HG02840 (cell line): Measurements from ENCODE around the gene SLC6A5.

ENCODE experiments used
- ATAC-seq: cut with Tn5 transposase; IDR thresholded peaks from one replicate; pipeline ENCODE4 v1.9.1; 2021; ENCODE audit warnings: mild to moderate bottlenecking, moderate library complexity, moderate number of reproducible peaks; ENCODE audit not compliant: unreplicated experiment, low FRiP score

The SLC6A5 gene

DNA sequence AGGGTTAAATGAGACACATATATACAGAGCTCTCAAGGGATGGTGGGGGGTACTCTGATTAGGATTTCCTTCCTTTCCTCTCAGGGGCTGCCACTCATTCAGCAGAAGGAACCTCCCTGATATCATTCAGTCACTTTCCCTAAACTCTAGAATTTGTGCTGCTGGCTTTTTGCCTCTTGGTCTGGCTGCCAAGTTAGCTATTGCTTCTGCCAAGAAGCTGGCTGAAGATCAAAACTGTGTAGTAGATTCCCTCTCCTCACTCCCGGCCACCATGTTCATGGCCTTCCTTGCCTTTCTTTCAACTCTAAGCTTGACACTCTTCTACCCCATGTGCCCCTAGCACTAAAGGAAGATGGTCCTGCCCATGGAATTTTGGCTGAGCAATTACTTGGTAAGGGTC is 18.7 kb downstream of the SLC6A5 start:
- ATAC-seq: no peak

- no peak for ATAC-seq
Observed at GRCh38 chr11:20620988-20621387, 21.6 kb downstream of the SLC6A5 start.

- no peak for ATAC-seq
Observed at GRCh38 chr11:20621679-20622078, 22.3 kb downstream of the SLC6A5 start.

DNA sequence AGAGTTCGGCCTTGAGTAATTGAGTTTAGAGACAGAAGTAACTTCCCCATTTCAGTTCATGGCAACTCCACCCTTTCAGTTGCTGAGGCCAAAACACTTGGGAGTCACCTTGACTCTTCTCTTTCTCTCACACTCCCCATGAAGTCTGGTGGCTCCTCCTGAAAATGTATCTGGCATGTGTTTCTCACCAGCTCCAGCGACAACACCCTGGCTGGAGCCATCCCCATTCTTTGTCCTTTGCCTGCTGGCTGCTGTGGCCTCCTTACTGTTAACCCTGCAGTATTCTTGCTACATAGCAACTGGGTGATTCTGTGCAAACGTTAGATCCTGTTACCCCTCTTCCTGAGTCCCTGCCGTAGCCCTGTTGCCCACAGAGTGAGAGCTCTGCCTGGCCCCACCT is 23.8 kb downstream of the SLC6A5 start:
- ATAC-seq: no peak

GRCh38 chr11:20626279-20626678 is 26.9 kb downstream of the SLC6A5 start:
- no peak for ATAC-seq

GRCh38 chr11:20627026-20627425 is 27.6 kb downstream of the SLC6A5 start:
- ATAC-seq: no peak

GRCh38 chr11:20627701-20628100 is 28.3 kb downstream of the SLC6A5 start:
- no peak for ATAC-seq

- ATAC-seq: no peak
Observed at GRCh38 chr11:20631519-20632168, 32.2 kb downstream of the SLC6A5 start.

DNA sequence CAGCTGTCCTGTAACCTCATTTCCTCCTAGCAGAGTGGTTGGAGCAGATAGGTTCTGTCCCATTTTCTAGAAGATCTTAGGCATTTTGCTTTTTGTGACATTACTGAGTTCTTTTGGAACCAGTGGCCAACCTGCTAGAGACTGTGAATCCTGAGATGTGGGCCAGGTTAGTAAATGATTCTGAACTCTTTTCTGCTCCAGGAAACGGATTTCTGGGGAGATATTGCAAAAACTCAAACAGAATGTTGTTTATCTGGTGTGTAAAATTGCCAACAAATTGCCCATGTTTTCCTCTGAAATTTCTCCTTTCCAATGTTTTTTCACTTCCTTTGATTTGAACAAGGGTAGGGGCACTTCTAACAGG is 32.7 kb downstream of the SLC6A5 start:
- ATAC-seq: no peak

DNA sequence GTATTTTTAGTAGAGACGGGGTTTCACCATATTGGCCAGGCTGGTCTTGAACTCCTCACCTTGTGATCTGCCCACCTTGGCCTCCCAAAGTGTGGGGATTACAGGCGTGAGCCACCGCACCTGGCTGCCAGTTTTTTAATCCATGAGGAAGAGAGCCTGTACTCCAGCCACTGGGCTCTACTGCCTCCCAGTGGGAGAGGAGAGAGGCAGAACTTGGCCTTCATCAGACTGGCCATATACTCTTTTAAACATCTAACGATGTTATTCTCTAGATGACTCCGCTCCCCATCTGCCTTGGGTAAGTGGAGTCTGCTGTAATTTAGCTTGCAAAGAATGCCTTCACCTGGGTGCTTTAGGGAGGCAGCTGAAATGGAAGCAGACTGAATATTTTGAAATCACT is 34.6 kb downstream of the SLC6A5 start:
- no peak for ATAC-seq

- ATAC-seq: no peak
Observed at GRCh38 chr11:20634781-20635180, 35.4 kb downstream of the SLC6A5 start.

DNA sequence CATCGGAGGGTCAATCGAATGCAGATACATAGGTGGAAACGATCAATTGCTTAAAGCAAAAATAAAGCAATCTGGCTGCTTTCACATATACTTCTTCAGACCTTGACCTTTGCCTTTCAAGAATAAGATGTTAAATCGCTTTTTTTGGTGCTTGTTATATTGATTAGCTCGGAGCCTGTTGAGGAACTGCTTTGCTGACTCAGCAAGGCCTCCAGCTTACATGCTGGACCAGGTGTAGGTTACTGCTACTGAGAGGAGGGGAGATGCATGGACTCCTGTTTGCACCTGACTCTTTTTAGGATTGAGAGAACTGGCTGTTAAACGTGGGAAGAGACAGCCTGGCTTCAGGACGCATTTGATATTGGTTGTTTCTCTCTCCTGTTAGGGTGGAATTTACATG is 38.7 kb downstream of the SLC6A5 start:
- no peak for ATAC-seq

- no peak for ATAC-seq
Observed at GRCh38 chr11:20639688-20640087, 40.3 kb downstream of the SLC6A5 start.

DNA sequence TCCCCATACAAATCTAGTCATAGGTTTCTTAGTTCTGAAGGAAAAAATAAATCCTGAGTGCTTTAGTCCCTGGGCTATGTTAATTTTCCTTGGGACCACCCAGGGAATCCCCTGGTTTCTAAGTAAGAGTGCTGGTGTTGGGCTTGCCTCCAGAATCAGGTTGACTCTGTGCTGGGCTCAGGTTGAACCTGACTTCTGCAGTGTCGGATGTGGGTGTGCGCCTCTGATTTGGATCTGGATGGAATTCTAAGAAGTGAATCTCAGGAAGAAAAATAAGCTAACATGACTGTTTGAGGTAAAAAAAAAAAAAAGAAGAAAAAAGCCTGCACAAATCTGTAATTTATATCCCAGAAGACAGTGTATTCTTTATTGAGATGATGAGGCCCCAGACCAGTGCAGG is 41.0 kb downstream of the SLC6A5 start:
- ATAC-seq: no peak

DNA sequence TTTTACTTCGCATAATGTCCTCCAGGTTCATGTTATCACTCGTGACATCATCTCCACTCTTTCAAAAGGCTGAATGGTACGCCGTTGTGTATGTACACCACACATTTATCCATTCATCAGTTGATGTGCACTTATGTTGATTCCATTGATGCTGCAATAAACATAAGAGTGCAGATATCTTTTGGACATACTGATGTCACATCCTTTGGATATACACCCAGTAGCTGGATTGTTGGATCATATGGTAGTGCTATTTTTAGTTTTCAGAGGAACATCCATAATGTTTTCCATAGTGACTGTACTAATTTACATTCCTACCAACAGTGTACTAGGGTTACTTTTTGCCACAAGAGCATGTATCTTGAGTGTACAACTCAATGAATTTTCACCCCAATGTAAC is 45.0 kb downstream of the SLC6A5 start:
- no peak for ATAC-seq

DNA sequence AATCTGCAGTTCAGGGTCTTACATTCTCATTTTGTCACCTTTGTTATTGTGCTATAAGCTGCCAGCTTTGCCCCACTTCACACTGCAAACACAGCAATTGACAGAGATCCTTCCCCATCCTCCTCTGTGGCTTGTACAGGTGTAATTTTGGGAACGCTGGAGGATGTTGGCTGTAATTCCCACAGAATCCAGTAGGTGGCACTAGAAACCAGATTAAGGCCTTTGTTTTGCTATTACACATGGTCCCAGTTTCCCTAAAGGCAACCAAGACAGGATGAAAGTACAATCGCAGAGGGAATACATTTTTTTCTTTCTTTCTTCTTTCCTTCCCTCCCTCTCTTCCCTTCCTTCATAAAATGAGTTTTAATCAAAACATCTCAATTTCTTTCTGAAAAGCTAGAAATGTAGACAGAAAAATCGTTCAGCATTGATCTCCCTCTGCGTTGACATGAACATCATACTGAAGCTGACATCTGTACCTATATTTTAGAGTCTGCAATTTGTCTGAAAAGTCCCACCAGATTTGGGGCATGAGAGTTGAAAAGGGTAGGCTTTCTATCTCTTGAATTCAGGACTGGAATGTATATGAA is 48.7 kb downstream of the SLC6A5 start:
- no peak for ATAC-seq

- no peak for ATAC-seq
Observed at GRCh38 chr11:20652150-20652806, 52.9 kb downstream of the SLC6A5 start.

GRCh38 chr11:20654038-20654437 is 54.6 kb downstream of the SLC6A5 start:
- ATAC-seq: no peak

GRCh38 chr11:20656901-20657300 is 57.5 kb downstream of the SLC6A5 start:
- no peak for ATAC-seq

DNA sequence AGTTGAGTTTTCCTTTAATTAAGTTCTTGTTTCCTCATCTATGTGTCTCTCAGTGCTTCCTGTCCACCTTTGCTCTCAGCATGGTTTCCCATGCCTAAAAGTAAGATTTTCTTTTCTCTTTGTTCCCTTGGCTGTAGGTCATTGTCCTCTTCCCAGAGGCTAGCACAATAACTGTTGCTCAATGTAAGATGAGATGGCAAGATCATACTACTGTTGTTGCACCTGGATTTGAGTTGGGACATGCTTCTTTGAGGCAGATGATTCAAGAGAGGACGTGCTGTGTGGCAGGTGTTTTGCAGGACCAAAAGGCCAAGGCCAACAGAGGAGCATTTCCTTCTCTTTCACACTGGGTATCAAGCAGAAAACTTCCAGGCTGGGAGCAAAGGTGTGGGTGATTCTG is 58.7 kb downstream of the SLC6A5 start:
- no peak for ATAC-seq

- no peak for ATAC-seq
Observed at GRCh38 chr11:20661445-20661844, 62.0 kb downstream of the SLC6A5 start.

- no peak for ATAC-seq
Observed at GRCh38 chr11:20661850-20662249, 62.4 kb downstream of the SLC6A5 start.
